Cardiac muscle cell (in vitro differentiated cells and primary cell): ENCODE results near the gene ZFPL1. TPM values are rescaled to one million over a fixed set of nuclear protein-coding genes. Genes with fewer than 3 reads are reported as not detected.

Experiments used
- DNase-seq, 2 donors: peaks; one replicate each; pipeline versions ENCODE4 v3.0.0 to v3.0.0-alpha.2; 2010 to 2017; ENCODE audit warnings: low read depth in 1 of 2, low spot score in 1 of 2
- H3K27ac ChIP-seq: fragments of 200-600 bp; sonication (generic); 2 replicates; pipeline ENCODE4 v1.5.1; 2016
- H3K27me3 ChIP-seq: fragments of 200-600 bp; sonication (generic); 2 replicates; pipeline ENCODE4 v1.6.0; 2016; ENCODE audit warnings: control low read depth
- H3K36me3 ChIP-seq: fragments of 200-600 bp; sonication (generic); 2 replicates; pipeline ENCODE4 v1.5.1; 2016; ENCODE audit warnings: control low read depth
- H3K4me1 ChIP-seq: fragments of 200-600 bp; sonication (generic); 2 replicates; pipeline ENCODE4 v1.8.1; 2017; ENCODE audit warnings: low read depth, mild to moderate bottlenecking, mixed run types
- H3K4me3 ChIP-seq: fragments of 200-600 bp; sonication (generic); 2 replicates; pipeline ENCODE4 v1.5.1; 2016; ENCODE audit warnings: mild to moderate bottlenecking
- H3K9me3 ChIP-seq: fragments of 200-600 bp; sonication (generic); 2 replicates; pipeline ENCODE4 v1.5.1; 2017; ENCODE audit warnings: low read depth, mild to moderate bottlenecking, control low read depth
- CTCF ChIP-seq: IDR thresholded peaks from 2 replicates; pipeline ENCODE4 v1.5.1; 2012; ENCODE audit warnings: low read depth, mild to moderate bottlenecking, low read length
- polyA plus RNA-seq: library from polyadenylated mRNA; unstranded; fragments of >200 nt; fragmentation: Nextera tagmentation; extraction: Ambion mirVana; gene quantifications from 2 replicates; pipeline ENCODE4 v1.2.1, GENCODE V29; 2016
- total RNA-seq: library from RNA; depleted of rRNA; stranded (reverse); fragments of >200 nt; gene quantifications from 2 replicates; pipeline ENCODE4 v1.2.3, GENCODE V29; 2016

The ZFPL1 gene
- total and polyA plus RNA-seq, 2 experiments from 2014 or later, result 56.3 to 57.4 TPM

GRCh38 chr11:65126624-65127274 lies 42.7 kb downstream of the ZFPL1 start:
- no peak for DNase-seq
- no peak for TF ChIP-seq CTCF
- H3K36me3 ChIP-seq, result peaks cover 44% of the 10 kb centered on the region

GRCh38 chr11:65127473-65128181 lies 43.6 kb downstream of the ZFPL1 start:
- H3K27ac ChIP-seq, result no peak overlapping the region
- peaks cover 45% of the 10 kb centered on the region for H3K36me3 ChIP-seq
- no peak for DNase-seq
- H3K4me3 ChIP-seq, result no peak overlapping the region
- TF ChIP-seq CTCF, result no peak
- H3K9me3 ChIP-seq, result no peaks in the 10 kb centered on the region
- H3K27me3 ChIP-seq, result no peaks in the 10 kb centered on the region
- H3K4me1 ChIP-seq, result peaks cover 4% of the 10 kb centered on the region

More at GRCh38 chr11:65126624-65127274, 42.7 kb downstream of the ZFPL1 start:
- no peaks in the 10 kb centered on the region for H3K27me3 ChIP-seq
- H3K4me3 ChIP-seq, result no peak overlapping the region
- peaks cover 4% of the 10 kb centered on the region for H3K4me1 ChIP-seq
- H3K9me3 ChIP-seq, result no peaks in the 10 kb centered on the region
- no peak overlapping the region for H3K27ac ChIP-seq

- Histone ChIP-seq H3K9me3 (no peaks in the 10 kb centered on the region), H3K27ac (no peak overlapping the region), H3K36me3 (peaks cover 47% of the 10 kb centered on the region), H3K27me3 (no peaks in the 10 kb centered on the region), H3K4me1 (peaks cover 5% of the 10 kb centered on the region), H3K4me3 (no peak overlapping the region)
- TF ChIP-seq CTCF, result no peak
- no peak for DNase-seq
These were observed 44.4 kb downstream of the ZFPL1 start for GRCh38 chr11:65128182-65129145.

- Histone ChIP-seq H3K36me3 (peaks cover 43% of the 10 kb centered on the region), H3K27me3 (no peaks in the 10 kb centered on the region), H3K9me3 (no peaks in the 10 kb centered on the region)
These were observed 45.8 kb downstream of the ZFPL1 start for GRCh38 chr11:65129649-65130441.

More at GRCh38 chr11:65129649-65130441, 45.8 kb downstream of the ZFPL1 start:
- H3K27ac ChIP-seq, result no peak overlapping the region
- H3K4me1 ChIP-seq, result peaks cover 6% of the 10 kb centered on the region
- no peak overlapping the region for H3K4me3 ChIP-seq
- no peak for TF ChIP-seq CTCF
- DNase-seq, result no peak
